ENCODE results near the gene KRT71. TPM values are rescaled to one million over a fixed set of nuclear protein-coding genes. Genes with fewer than 3 reads are reported as not detected.

Gene KRT71
- polyA plus RNA-seq, 3 donors = not detected

GRCh38 chr12:52535574-52535973 lies 17.4 kb downstream of the KRT71 start:
- intact Hi-C loops (cut with micrococcal nuclease) = no loop called here
- WGBS (ENCODE audit: insufficient coverage) = 33% methylated on average over 1 of the region's 1 CpG

GRCh38 chr12:52534482-52534881 lies 18.5 kb downstream of the KRT71 start:
- Histone ChIP-seq H2AFZ (ENCODE audit: insufficient read depth, low read depth, low read length, poor library complexity, severe bottlenecking) (no peak overlapping the region), H3K4me2 (replicated peaks; ENCODE audit: extremely low read depth, low read length, poor library complexity, severe bottlenecking) (no peak overlapping the region), H3K4me1 (ENCODE audit: control insufficient read depth in 1 of 2, insufficient read depth in 2 of 2, low read length in 2 of 2) (peaks cover 10 to 18% of the 10 kb centered on the region in 2 donors), H3K9ac (ENCODE audit: insufficient read depth, low read length, poor library complexity, severe bottlenecking) (no peak overlapping the region), H3K9me3 (replicated peaks in 1 of 2; ENCODE audit: control insufficient read depth in 1 of 2, insufficient read depth in 1 of 2, low read length in 2 of 2) (no peaks in the 10 kb centered on the region), H3K27me3 (ENCODE audit: control insufficient read depth in 2 of 2, insufficient read depth in 2 of 2, low read length in 2 of 2) (no peaks in the 10 kb centered on the region), H3K36me3 (replicated peaks in 1 of 2; ENCODE audit: control insufficient read depth in 1 of 2, insufficient read depth in 2 of 2, low read length in 2 of 2) (no peaks in the 10 kb centered on the region), H3K4me3 (replicated peaks in 1 of 3; ENCODE audit: low read depth in 2 of 3, low read length in 3 of 3) (no peak overlapping the region), H3K27ac (ENCODE audit: low read depth in 1 of 2, low read length in 2 of 2) (no peak overlapping the region), H3K79me2 (ENCODE audit: insufficient read depth, low read length) (no peaks in the 10 kb centered on the region), H4K20me1 (ENCODE audit: insufficient read depth, low read length) (no peaks in the 10 kb centered on the region)
- peaks cover 0 to 1% (median 0%) of the 10 kb centered on the region in 7 donors for H3K9me3 Mint-ChIP-seq
- WGBS (ENCODE audit: insufficient coverage) = 88% methylated on average over 2 of the region's 5 CpGs
- TF ChIP-seq CTCF (IDR thresholded peaks at IDR 0.05) = no peak
- no peak for DNase-seq
- no peak overlapping the region for H3K4me3 Mint-ChIP-seq
- H3K27ac Mint-ChIP-seq = no peak overlapping the region
- intact Hi-C loops (cut with micrococcal nuclease) = no loop called here
- H3K27me3 Mint-ChIP-seq (ENCODE audit: low read depth in 3 of 3) = peaks cover 3 to 4% (median 3%) of the 10 kb centered on the region in 3 donors
- peaks cover 14% of the 10 kb centered on the region for H3K4me1 Mint-ChIP-seq
- no peaks in the 10 kb centered on the region for H3K36me3 Mint-ChIP-seq

More at GRCh38 chr12:52535574-52535973, 17.4 kb downstream of the KRT71 start:
- Histone ChIP-seq H3K9me3 (replicated peaks in 1 of 2; ENCODE audit: control insufficient read depth in 1 of 2, insufficient read depth in 1 of 2, low read length in 2 of 2) (no peaks in the 10 kb centered on the region), H3K27ac (ENCODE audit: low read depth in 1 of 2, low read length in 2 of 2) (no peak overlapping the region), H3K27me3 (ENCODE audit: control insufficient read depth in 2 of 2, insufficient read depth in 2 of 2, low read length in 2 of 2) (no peaks in the 10 kb centered on the region), H3K9ac (ENCODE audit: insufficient read depth, low read length, poor library complexity, severe bottlenecking) (no peak overlapping the region), H3K4me2 (replicated peaks; ENCODE audit: extremely low read depth, low read length, poor library complexity, severe bottlenecking) (no peak overlapping the region), H2AFZ (ENCODE audit: insufficient read depth, low read depth, low read length, poor library complexity, severe bottlenecking) (no peak overlapping the region), H3K36me3 (replicated peaks in 1 of 2; ENCODE audit: control insufficient read depth in 1 of 2, insufficient read depth in 2 of 2, low read length in 2 of 2) (no peaks in the 10 kb centered on the region), H4K20me1 (ENCODE audit: insufficient read depth, low read length) (no peaks in the 10 kb centered on the region), H3K4me3 (replicated peaks in 1 of 3; ENCODE audit: low read depth in 2 of 3, low read length in 3 of 3) (no peak overlapping the region), H3K79me2 (ENCODE audit: insufficient read depth, low read length) (no peaks in the 10 kb centered on the region), H3K4me1 (ENCODE audit: control insufficient read depth in 1 of 2, insufficient read depth in 2 of 2, low read length in 2 of 2) (peaks cover 10 to 18% of the 10 kb centered on the region in 2 donors)
- Mint-ChIP-seq H3K36me3 (no peaks in the 10 kb centered on the region), H3K27me3 (ENCODE audit: low read depth in 3 of 3) (peaks cover 3 to 4% (median 3%) of the 10 kb centered on the region in 3 donors), H3K4me3 (no peak overlapping the region), H3K9me3 (peaks cover 0 to 1% (median 0%) of the 10 kb centered on the region in 7 donors), H3K4me1 (peaks cover 14% of the 10 kb centered on the region), H3K27ac (no peak overlapping the region)
- DNase-seq = no peak
- no peak for TF ChIP-seq CTCF (IDR thresholded peaks at IDR 0.05)
